ENCODE results near the gene MZB1. TPM values are rescaled to one million over a fixed set of nuclear protein-coding genes. Genes with fewer than 3 reads are reported as not detected.
A peak's percentile ranks its signal among the peaks of the same experiment; 100 is the strongest.

The MZB1 gene
- total and polyA plus RNA-seq, 2 of the 13 experiments (the other 11 are each of a cell fraction or from before 2014, with no cell fraction given), result 0.31 to 0.40 TPM

GRCh38 chr5:139341689-139342422, 47.9 kb downstream of the MZB1 start, which contains the start of gene PAIP2 (continued):
- TF ChIP-seq, protein P1, sequence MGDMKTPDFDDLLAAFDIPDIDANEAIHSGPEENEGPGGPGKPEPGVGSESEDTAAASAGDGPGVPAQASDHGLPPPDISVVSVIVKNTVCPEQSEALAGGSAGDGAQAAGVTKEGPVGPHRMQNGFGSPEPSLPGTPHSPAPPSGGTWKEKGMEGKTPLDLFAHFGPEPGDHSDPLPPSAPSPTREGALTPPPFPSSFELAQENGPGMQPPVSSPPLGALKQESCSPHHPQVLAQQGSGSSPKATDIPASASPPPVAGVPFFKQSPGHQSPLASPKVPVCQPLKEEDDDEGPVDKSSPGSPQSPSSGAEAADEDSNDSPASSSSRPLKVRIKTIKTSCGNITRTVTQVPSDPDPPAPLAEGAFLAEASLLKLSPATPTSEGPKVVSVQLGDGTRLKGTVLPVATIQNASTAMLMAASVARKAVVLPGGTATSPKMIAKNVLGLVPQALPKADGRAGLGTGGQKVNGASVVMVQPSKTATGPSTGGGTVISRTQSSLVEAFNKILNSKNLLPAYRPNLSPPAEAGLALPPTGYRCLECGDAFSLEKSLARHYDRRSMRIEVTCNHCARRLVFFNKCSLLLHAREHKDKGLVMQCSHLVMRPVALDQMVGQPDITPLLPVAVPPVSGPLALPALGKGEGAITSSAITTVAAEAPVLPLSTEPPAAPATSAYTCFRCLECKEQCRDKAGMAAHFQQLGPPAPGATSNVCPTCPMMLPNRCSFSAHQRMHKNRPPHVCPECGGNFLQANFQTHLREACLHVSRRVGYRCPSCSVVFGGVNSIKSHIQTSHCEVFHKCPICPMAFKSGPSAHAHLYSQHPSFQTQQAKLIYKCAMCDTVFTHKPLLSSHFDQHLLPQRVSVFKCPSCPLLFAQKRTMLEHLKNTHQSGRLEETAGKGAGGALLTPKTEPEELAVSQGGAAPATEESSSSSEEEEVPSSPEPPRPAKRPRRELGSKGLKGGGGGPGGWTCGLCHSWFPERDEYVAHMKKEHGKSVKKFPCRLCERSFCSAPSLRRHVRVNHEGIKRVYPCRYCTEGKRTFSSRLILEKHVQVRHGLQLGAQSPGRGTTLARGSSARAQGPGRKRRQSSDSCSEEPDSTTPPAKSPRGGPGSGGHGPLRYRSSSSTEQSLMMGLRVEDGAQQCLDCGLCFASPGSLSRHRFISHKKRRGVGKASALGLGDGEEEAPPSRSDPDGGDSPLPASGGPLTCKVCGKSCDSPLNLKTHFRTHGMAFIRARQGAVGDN (CRISPR knock-in tag; IDR thresholded peaks at IDR 0.05), result peak; percentile 96
- TF ChIP-seq GABPB1 (CRISPR knock-in tag; IDR thresholded peaks at IDR 0.05) (peak; percentile 97), JUN (CRISPR knock-in tag; IDR thresholded peaks at IDR 0.05) (peak; percentile 69), KLF11 (CRISPR knock-in tag; IDR thresholded peaks at IDR 0.05) (no peak), RFXAP (CRISPR knock-in tag; IDR thresholded peaks at IDR 0.05; ENCODE audit: borderline replicate concordance) (peak; percentile 97), HNF1B (CRISPR knock-in tag; IDR thresholded peaks at IDR 0.05) (peak; percentile 96), ZNF414 (CRISPR knock-in tag; IDR thresholded peaks at IDR 0.05) (no peak), ZNF562 (CRISPR knock-in tag; IDR thresholded peaks at IDR 0.05; ENCODE audit: borderline replicate concordance) (no peak), ZNF430 (CRISPR knock-in tag; IDR thresholded peaks at IDR 0.05) (peak; percentile 93), ZKSCAN8 (CRISPR knock-in tag; IDR thresholded peaks at IDR 0.05; ENCODE audit: borderline replicate concordance) (no peak; the same call in 1 of the 2 replicates), FOXA3 (CRISPR knock-in tag; IDR thresholded peaks at IDR 0.05) (peak; percentile 70), PHB2 (IDR thresholded peaks at IDR 0.05; ENCODE audit: partially characterized antibody) (no peak), ZNF256 (CRISPR knock-in tag; conservative IDR thresholded peaks at IDR 0.05) (0 out of 2 replicates have a peak, but pooled peaks have one; percentile 27), SCMH1 (CRISPR knock-in tag; IDR thresholded peaks at IDR 0.05; ENCODE audit: borderline replicate concordance) (no peak), ZGPAT (CRISPR knock-in tag; IDR thresholded peaks at IDR 0.05) (no peak; the same call in 1 of the 2 replicates), ARID4A (CRISPR knock-in tag; IDR thresholded peaks at IDR 0.05; ENCODE audit: borderline replicate concordance) (peak; percentile 91)
